Measurements from ENCODE around the gene STMND1.

STMND1 gene

DNA sequence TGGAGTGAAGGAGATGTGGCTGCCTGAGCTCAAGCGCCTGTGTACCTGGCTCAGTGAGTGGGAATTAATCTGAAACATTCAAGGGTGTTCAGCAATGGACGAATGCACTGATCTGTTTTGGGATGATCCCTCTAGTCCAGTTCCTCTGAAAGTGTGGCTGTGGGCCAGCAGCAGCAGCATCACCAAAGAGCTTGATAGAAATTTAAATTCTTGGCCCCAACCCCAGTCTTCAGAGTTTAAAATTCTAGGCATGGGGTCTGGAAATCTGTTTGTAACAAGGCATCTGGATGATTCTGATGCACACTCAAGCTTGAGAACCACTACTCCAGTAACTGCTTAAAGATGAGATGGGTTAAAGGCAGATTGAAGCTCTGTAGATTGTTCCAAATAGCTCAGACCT is 59.2 kb downstream of the STMND1 start:
- no peak for DNase-seq (ENCODE audit: low read depth in 2 of 2)

- DNase-seq (ENCODE audit: low read depth in 2 of 2), result no peak
These were observed 63.5 kb downstream of the STMND1 start for GRCh38 chr6:17165383-17165782.

GRCh38 chr6:17167327-17167979 is 65.6 kb downstream of the STMND1 start:
- no peak for DNase-seq (ENCODE audit: low read depth in 2 of 2)

DNA sequence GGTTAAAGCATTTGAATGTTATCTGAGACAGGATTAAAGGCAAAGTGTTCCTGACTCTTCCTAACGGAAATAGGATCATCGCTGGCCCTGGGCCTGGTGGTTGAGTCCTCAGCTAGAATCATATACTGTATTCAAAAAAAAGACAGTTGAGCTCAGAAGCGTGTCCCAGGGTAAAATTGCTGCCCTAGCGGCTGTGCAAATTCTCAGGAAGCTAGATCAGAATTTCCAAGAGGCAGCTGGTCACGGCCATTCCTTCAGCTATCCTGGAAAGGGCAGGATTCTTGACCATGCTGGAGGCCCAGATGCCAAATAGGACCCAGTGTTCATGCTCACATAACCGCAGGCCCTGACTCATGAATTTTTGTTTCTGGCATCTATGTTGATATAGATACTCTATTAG is 67.4 kb downstream of the STMND1 start:
- no peak for DNase-seq (ENCODE audit: low read depth in 2 of 2)

- DNase-seq (ENCODE audit: low read depth in 2 of 2), result no peak
These were observed 67.9 kb downstream of the STMND1 start for GRCh38 chr6:17169711-17170110.

DNA sequence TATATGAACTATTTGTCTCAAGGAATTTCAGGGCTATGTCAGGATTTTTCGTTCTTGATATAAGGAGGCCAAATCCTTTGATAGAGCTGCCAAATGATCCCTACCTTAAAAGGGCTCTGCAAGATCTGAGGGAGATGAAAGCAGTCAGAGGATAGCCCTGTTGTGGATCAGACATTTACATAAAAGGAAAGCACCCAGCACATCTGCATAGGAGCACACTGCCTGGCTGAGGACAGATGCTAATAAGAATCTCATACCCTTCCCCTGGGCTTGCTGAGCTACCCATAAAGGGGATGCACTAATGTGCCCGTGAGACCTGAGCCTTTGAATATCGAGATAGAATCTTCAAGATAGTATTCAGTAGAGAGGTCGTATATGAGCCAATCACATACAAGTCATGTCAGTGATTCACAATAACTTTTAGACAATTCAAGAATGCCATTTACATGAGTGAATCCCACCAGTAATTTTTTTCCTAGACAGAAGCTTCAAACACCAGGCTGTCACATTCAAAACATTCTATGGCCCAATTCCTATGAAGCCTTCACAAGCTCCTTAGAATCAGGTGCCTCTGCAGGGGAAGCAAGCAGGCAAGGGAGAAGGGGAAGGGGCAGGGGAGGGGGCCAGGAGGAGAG is 71.1 kb downstream of the STMND1 start:
- DNase-seq (ENCODE audit: low read depth in 2 of 2), result no peak

- DNase-seq (ENCODE audit: low read depth in 2 of 2), result no peak
These were observed 76.5 kb downstream of the STMND1 start for GRCh38 chr6:17178326-17178725.

GRCh38 chr6:17178754-17179529 is 77.1 kb downstream of the STMND1 start:
- no peak for DNase-seq (ENCODE audit: low read depth in 2 of 2)

DNA sequence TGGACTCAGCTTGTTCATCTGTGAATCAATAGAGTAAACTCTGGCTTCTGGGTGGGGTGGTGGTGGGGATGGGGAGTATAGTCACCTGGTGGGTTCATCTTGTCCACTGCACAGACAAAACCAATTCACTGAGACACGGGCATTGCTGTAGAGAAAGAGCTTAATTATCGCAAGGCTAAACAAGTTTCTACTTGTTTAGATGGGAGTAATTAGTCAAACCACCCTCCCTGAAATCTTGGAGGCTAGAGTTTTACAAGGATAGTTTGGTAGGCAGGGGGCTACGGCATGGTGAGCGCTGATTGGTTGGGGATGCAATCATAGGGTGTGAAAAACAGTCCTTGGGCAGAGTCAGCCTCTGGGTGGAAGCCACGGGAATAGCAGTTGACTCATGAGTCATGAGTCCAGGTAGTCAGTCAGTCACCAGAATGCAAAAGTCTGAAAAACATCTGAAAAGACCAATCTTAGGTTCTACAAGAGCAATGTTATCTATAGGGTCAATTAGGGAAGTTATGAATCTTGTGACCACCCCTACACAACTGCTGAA is 77.8 kb downstream of the STMND1 start:
- no peak for DNase-seq (ENCODE audit: low read depth in 2 of 2)
